HG03571 (cell line): ENCODE data around the gene TFCP2L1.

Experiments
- ATAC-seq: cut with Tn5 transposase; IDR thresholded peaks from one replicate; pipeline ENCODE4 v1.9.1; 2021; ENCODE audit not compliant: unreplicated experiment

Gene TFCP2L1

DNA sequence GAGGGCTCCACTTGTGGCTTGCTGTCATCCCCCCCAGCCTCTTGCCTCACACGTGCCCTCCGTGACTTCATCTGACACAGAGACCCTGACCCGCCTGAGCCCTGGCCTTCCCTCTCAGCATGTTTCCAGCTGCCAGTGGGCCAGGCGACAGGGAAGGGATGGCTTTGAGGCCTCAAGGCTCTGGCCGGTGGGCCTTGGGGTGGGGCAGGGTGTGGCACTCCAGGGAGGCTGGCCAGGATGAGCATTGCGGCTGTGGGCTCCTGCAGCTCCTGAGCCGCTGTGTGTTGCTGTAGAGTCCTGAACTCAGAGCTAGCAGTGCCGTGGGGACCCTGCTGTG, 85.0 kb downstream of the TFCP2L1 start:
- no peak for ATAC-seq

DNA sequence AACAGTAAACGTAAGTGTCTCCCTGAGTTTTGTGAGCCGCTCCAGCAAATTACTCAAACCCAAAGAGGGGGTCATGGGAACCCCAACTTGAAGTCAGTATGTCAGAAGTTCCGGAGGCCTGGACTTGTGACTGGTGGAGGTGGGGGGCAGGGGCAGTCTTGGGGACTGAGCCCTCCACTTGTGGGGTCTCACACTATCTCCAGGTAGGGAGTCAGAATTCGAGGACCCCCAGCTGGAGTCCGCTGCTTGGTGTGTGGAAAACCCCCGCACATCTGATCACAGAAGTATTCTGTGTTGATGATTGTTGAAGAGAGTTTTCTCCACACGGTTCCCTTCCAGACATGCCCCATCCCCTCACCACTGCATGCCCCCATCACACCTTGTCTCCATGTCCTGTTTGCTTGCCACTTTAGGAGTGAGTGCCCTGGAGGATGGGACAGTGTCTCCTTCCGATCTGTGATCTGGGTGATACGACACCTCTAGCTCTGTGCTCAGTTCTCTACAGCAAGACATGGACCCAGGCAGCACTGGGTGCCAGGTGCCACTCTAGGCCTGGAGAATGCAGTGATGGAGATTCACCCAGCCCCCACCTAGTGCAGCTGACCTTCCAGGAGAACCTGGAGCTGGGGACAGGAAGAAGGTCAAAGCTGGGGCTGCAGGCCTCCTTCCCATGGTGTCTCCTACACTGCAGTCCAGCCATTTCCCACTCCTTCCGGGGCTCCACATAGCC, 85.6 kb downstream of the TFCP2L1 start:
- no peak for ATAC-seq

- ATAC-seq: no peak
Measured at GRCh38 chr2:121197369-121198091, 87.5 kb downstream of the TFCP2L1 start.

DNA sequence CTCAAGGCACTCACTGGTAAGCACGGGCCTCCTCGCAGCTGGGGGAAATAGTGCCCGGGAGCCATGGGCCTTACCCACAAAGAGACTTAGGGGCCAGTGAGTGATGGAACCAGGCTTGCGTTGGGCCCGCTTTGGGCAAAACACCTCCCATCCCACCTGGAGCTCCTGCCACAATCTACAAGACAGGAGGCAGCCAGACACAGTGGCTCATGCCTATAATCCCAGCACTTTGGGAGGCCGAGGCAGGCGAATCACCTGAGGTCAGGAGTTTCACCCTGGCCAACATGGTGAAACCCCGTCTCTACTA, 88.2 kb downstream of the TFCP2L1 start:
- ATAC-seq: no peak

DNA sequence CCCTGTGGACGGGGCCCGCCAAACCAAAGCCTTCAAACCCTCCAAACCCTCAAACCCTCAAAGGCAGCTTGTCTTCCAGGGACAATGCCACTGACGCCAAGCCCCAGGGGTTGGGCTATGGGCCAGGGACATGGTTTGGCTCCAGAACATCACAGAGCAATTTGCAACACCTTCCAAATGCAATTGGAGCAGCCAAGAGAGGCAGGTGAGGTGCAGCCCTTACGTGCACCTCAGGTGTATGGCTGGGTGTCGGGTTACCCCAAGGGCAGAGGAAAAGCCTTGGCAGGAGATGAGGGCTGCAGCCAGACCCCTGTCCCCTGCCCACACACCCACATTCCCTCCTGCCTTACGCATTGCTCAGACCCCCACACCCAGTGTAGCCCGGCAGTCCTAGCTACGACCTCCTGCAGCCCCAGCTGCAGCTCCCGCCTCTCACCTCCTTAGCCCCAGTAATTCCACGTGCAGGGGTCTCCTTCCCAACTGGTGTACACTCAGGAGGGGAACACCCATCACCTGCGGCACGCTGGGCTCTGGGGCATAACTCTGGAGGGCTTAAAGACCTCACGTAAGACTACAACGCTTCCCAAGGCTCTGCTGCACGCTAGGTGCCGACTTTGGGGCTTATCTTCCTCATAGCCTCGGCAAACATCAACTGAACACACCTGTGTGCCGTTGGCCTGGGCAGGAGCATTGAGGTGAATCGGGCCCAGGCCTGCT, 88.7 kb downstream of the TFCP2L1 start:
- no peak for ATAC-seq

DNA sequence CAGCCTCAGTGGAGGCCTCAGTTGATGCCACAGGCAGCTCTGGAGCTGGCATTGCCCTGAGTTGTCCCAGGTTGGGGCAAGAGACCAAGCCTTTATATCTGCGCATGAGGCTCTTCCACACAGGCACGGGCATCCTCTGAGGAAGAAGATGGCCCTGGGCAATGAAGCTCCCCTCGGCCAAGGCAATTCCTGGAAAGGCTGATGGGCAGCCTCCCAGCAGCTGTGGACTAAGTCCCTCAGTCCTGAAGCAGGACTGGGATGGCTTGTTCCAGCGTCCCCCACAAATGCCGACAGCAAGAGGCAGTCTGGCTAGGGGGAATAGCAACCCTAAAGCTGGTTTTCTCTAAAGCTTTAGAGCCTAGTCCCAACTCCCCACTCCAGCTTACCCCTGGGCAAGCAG, 90.0 kb downstream of the TFCP2L1 start:
- no peak for ATAC-seq

- ATAC-seq: no peak
Measured at GRCh38 chr2:121194626-121195025, 90.4 kb downstream of the TFCP2L1 start.

DNA sequence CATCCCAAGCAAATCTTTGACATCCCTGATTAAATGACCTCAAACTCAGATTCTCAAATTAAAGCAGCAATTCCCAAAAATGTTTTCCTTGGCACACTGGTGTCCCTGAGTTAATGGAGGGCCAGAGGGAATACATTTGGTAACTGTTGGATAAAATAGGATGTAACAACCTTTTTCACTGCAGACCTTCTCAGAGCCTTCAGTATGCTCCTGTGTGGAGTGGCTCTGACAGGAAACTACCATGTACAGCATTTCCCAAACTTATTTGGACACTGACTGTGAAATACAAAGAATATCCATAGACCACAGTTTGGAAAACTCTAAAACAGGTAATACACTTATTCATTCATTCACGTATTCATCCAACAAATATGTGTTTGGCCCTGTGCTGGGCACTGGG, 91.8 kb downstream of the TFCP2L1 start:
- ATAC-seq: no peak

GRCh38 chr2:121192576-121192975, 92.4 kb downstream of the TFCP2L1 start:
- no peak for ATAC-seq

- ATAC-seq: no peak
Measured at GRCh38 chr2:121191191-121192170, 93.5 kb downstream of the TFCP2L1 start.

DNA sequence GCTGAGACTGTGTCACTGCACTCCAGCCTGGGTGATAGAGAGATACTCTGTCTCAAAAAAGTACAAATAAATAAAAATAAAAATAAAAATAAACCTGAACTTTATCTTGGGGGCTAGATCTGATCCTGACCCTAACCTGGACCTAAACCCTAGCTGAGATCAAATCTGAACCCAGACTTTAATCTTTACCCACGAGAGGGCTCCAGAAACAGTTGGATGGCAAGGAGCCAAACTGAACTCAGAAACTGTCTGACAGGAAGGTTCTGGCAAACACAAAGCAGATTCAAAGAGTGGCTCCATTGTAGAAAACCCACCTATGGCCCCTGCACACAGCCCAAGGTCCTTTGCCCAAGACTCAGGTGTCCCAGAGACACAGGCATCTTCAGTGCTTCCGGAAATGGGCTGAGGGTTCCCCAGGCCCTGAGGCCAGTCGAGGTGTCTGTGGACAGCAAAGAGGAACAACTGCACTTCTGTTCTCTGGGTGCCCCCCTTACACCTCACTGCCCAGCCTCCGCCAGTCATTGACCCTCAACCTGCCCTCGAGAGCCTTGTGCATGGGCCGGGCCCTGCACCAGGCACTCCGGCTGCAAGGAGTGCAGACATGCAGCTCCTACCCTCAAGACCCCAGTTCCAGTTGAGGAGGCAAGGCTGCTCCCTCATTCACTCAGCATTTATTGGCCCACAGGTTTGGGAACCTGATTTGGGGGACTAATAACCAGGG, 95.2 kb downstream of the TFCP2L1 start:
- ATAC-seq: no peak

GRCh38 chr2:121189011-121189410, 96.0 kb downstream of the TFCP2L1 start:
- no peak for ATAC-seq

DNA sequence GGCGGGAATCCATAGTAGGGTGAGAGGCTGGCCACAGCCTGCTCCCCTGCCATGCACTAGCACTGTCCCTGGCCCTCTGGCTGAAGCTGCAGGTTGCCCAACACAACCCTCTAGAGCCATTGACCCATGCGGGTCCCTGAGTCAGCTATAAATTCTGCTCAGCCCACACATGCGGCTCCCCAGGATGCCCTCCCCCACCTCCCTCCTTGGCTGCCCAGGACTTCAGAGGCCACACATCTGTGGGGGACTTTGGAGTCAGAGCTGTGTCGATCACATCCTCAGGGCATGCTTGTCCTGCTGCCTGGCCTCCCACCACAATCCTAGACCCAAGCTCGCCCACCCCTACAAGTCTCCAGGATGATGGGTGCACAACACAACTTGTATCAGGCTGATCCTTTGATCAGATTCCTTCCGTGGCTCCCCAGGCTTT, 97.0 kb downstream of the TFCP2L1 start:
- no peak for ATAC-seq

- no peak for ATAC-seq
Measured at GRCh38 chr2:121187351-121187981, 97.5 kb downstream of the TFCP2L1 start.

- ATAC-seq: no peak
Measured at GRCh38 chr2:121186261-121186660, 98.7 kb downstream of the TFCP2L1 start.

- ATAC-seq: no peak
Measured at GRCh38 chr2:121185571-121186074, 99.4 kb downstream of the TFCP2L1 start.

GRCh38 chr2:121185111-121185510, 99.9 kb downstream of the TFCP2L1 start:
- no peak for ATAC-seq

GRCh38 chr2:121184248-121184862, 100.6 kb downstream of the TFCP2L1 start:
- no peak for ATAC-seq

DNA sequence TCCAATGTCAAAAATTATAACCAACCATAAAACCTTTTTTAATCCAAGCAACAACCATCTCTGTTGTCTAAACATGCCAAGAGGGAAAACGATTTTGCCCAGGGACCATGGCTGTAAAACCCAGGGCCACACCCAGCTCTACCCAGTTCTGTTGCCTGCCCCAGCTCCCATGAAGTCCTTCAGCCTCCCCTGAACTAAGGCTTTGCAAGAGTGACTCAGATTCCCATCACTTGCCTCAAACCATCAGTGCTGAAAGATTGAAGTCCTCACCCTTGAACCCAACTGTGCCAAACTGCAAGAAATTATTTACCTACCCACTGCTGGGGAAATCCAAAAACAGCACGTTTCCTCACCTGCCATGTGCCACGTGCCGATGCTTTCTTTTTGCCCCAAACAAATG, 102.5 kb downstream of the TFCP2L1 start:
- ATAC-seq: no peak
